Skeletal muscle cell (primary cell): Measurements from ENCODE around the gene KIF22.
"Not testable (repeated sequence)": the region's sequence is repeated elsewhere in the genome, so short reads cannot be mapped to it uniquely, and the experiment has no call there.

Source experiments
- DNase-seq: peaks from one replicate; pipeline ENCODE4 v3.0.0-alpha.2; 2010; ENCODE audit warnings: low read depth
- H3K4me3 ChIP-seq: 2 replicates; pipeline ENCODE4 v1.5.1; 2011; ENCODE audit warnings: low read depth, mild to moderate bottlenecking, control low read depth, low read length, moderate library complexity

KIF22 gene

GRCh38 chr16:29825145-29826044 is 34.8 kb downstream of the KIF22 start:
- H3K4me3 ChIP-seq, result no peak overlapping the region
- no peak for DNase-seq

- no peak for DNase-seq
- H3K4me3 ChIP-seq, result no peak overlapping the region
Measured at GRCh38 chr16:29826342-29826695, 35.8 kb downstream of the KIF22 start.

GRCh38 chr16:29830774-29831173 is 40.2 kb downstream of the KIF22 start:
- no peak overlapping the region for H3K4me3 ChIP-seq
- no peak for DNase-seq

- no peak overlapping the region for H3K4me3 ChIP-seq
- no peak for DNase-seq
Measured at GRCh38 chr16:29831490-29831889, 40.9 kb downstream of the KIF22 start.

GRCh38 chr16:29833219-29833618 is 42.7 kb downstream of the KIF22 start:
- not testable (repeated sequence) for H3K4me3 ChIP-seq, DNase-seq

- no peak overlapping the region for H3K4me3 ChIP-seq
Measured at GRCh38 chr16:29834079-29834478, 43.5 kb downstream of the KIF22 start.

GRCh38 chr16:29835926-29836325 is 45.4 kb downstream of the KIF22 start:
- no peak for DNase-seq
- no peak overlapping the region for H3K4me3 ChIP-seq

More at GRCh38 chr16:29834079-29834478, 43.5 kb downstream of the KIF22 start:
- no peak for DNase-seq

GRCh38 chr16:29836623-29837022 is 46.1 kb downstream of the KIF22 start:
- no peak overlapping the region for H3K4me3 ChIP-seq
- DNase-seq, result no peak

- DNase-seq, result no peak
- no peak overlapping the region for H3K4me3 ChIP-seq
Measured at GRCh38 chr16:29837841-29838240, 47.3 kb downstream of the KIF22 start.

GRCh38 chr16:29839822-29840221 is 49.3 kb downstream of the KIF22 start:
- H3K4me3 ChIP-seq, result no peak overlapping the region
- DNase-seq, result no peak

GRCh38 chr16:29840240-29840639 is 49.7 kb downstream of the KIF22 start:
- H3K4me3 ChIP-seq, result no peak overlapping the region
- DNase-seq, result no peak

- no peak for DNase-seq
- H3K4me3 ChIP-seq, result no peak overlapping the region
Measured at GRCh38 chr16:29841631-29842030, 51.1 kb downstream of the KIF22 start.

GRCh38 chr16:29842732-29843346 is 52.3 kb downstream of the KIF22 start:
- DNase-seq, result no peak

GRCh38 chr16:29843931-29844330 is 53.4 kb downstream of the KIF22 start:
- no peak for DNase-seq
- no peak overlapping the region for H3K4me3 ChIP-seq

More at GRCh38 chr16:29842732-29843346, 52.3 kb downstream of the KIF22 start:
- no peak overlapping the region for H3K4me3 ChIP-seq

GRCh38 chr16:29844575-29845331 is 54.2 kb downstream of the KIF22 start:
- no peak for DNase-seq
- no peak overlapping the region for H3K4me3 ChIP-seq

GRCh38 chr16:29845656-29846055 is 55.1 kb downstream of the KIF22 start:
- no peak for DNase-seq
- H3K4me3 ChIP-seq, result no peak overlapping the region

- DNase-seq, result no peak
- no peak overlapping the region for H3K4me3 ChIP-seq
Measured at GRCh38 chr16:29848420-29849297, 58.1 kb downstream of the KIF22 start.

- DNase-seq, result no peak
- H3K4me3 ChIP-seq, result no peak overlapping the region
Measured at GRCh38 chr16:29849505-29849904, 59.0 kb downstream of the KIF22 start.

- H3K4me3 ChIP-seq, result no peak overlapping the region
- no peak for DNase-seq
Measured at GRCh38 chr16:29850998-29851397, 60.4 kb downstream of the KIF22 start.
